ENCODE data around the gene MARF1. TPM values are rescaled to one million over a fixed set of nuclear protein-coding genes. Genes with fewer than 3 reads are reported as not detected.

Gene MARF1
- total RNA-seq, 1 donor from 2014 or later: 79.1 TPM

- no peak for TF ChIP-seq CTCF (IDR thresholded peaks at IDR 0.05; ENCODE audit: unreplicated experiment)
- H3K9me3 Mint-ChIP-seq: no peaks in the 10 kb centered on the region
- no peaks in the 10 kb centered on the region for H3K27me3 Mint-ChIP-seq (ENCODE audit: low read depth)
- no peaks in the 10 kb centered on the region for H3K4me1 Mint-ChIP-seq
- H3K4me3 Mint-ChIP-seq: no peak overlapping the region
- H3K36me3 Mint-ChIP-seq: peaks cover 29% of the 10 kb centered on the region
- H3K27ac Mint-ChIP-seq: no peak overlapping the region
- DNase-seq (ENCODE audit: low spot score in 2 of 2, unreplicated experiment in 2 of 2): no peak
Measured at GRCh38 chr16:15686287-15686686, 43.3 kb upstream of the MARF1 start.

- Mint-ChIP-seq H3K9me3 (no peaks in the 10 kb centered on the region), H3K36me3 (peaks cover 24% of the 10 kb centered on the region), H3K4me3 (no peak overlapping the region), H3K4me1 (no peaks in the 10 kb centered on the region), H3K27ac (no peak overlapping the region), H3K27me3 (ENCODE audit: low read depth) (no peaks in the 10 kb centered on the region)
- no peak for TF ChIP-seq CTCF (IDR thresholded peaks at IDR 0.05; ENCODE audit: unreplicated experiment)
- DNase-seq (ENCODE audit: low spot score in 2 of 2, unreplicated experiment in 2 of 2): no peak
Measured at GRCh38 chr16:15682105-15682570, 39.2 kb upstream of the MARF1 start.

- Mint-ChIP-seq H3K4me1 (no peaks in the 10 kb centered on the region), H3K27me3 (ENCODE audit: low read depth) (no peaks in the 10 kb centered on the region), H3K9me3 (no peaks in the 10 kb centered on the region), H3K4me3 (no peak overlapping the region), H3K27ac (no peak overlapping the region), H3K36me3 (peaks cover 13% of the 10 kb centered on the region)
- DNase-seq (ENCODE audit: low spot score in 2 of 2, unreplicated experiment in 2 of 2): no peak
- no peak for TF ChIP-seq CTCF (IDR thresholded peaks at IDR 0.05; ENCODE audit: unreplicated experiment)
Measured at GRCh38 chr16:15677447-15677846, 34.5 kb upstream of the MARF1 start.

GRCh38 chr16:15676506-15676905 is 33.6 kb upstream of the MARF1 start:
- Mint-ChIP-seq H3K4me1 (no peaks in the 10 kb centered on the region), H3K36me3 (peaks cover 13% of the 10 kb centered on the region), H3K4me3 (no peak overlapping the region), H3K9me3 (no peaks in the 10 kb centered on the region), H3K27me3 (ENCODE audit: low read depth) (no peaks in the 10 kb centered on the region), H3K27ac (no peak overlapping the region)
- TF ChIP-seq CTCF (IDR thresholded peaks at IDR 0.05; ENCODE audit: unreplicated experiment): no peak
- no peak for DNase-seq (ENCODE audit: low spot score in 2 of 2, unreplicated experiment in 2 of 2)

GRCh38 chr16:15674571-15674970 is 31.6 kb upstream of the MARF1 start:
- H3K4me3 Mint-ChIP-seq: no peak overlapping the region
- peaks cover 16% of the 10 kb centered on the region for H3K36me3 Mint-ChIP-seq
- no peaks in the 10 kb centered on the region for H3K27me3 Mint-ChIP-seq (ENCODE audit: low read depth)
- no peak for DNase-seq (ENCODE audit: low spot score in 2 of 2, unreplicated experiment in 2 of 2)
- H3K27ac Mint-ChIP-seq: no peak overlapping the region
- H3K9me3 Mint-ChIP-seq: no peaks in the 10 kb centered on the region
- no peaks in the 10 kb centered on the region for H3K4me1 Mint-ChIP-seq
- TF ChIP-seq CTCF (IDR thresholded peaks at IDR 0.05; ENCODE audit: unreplicated experiment): no peak
